Stomach smooth muscle (tissue), 2 donors: ENCODE measurements around the gene PRELID1.

Experiments used
- H3K27ac ChIP-seq: one replicate; pipeline ENCODE4 v1.7.0; 2013; ENCODE audit warnings: mild to moderate bottlenecking, low read length, inconsistent platforms
- H3K27me3 ChIP-seq, 2 donors: one replicate each; pipeline ENCODE4 v1.7.0; 2013; ENCODE audit warnings: low read length in 2 of 2; ENCODE audit not compliant: insufficient read depth in 2 of 2, control insufficient read depth in 1 of 2
- H3K36me3 ChIP-seq, 2 donors: one replicate each; pipeline ENCODE4 v1.7.0; 2013; ENCODE audit warnings: low read length in 2 of 2; ENCODE audit not compliant: control insufficient read depth in 2 of 2, insufficient read depth in 2 of 2
- H3K4me1 ChIP-seq: one replicate; pipeline ENCODE4 v1.7.0; 2013; ENCODE audit warnings: low read length; ENCODE audit not compliant: control insufficient read depth, insufficient read depth
- H3K4me3 ChIP-seq, 2 donors: one replicate each; pipeline ENCODE4 v1.7.0; 2013; ENCODE audit warnings: low read length in 2 of 2
- H3K9ac ChIP-seq, 2 donors: one replicate each; pipeline ENCODE4 v1.7.0; 2013; ENCODE audit warnings: low read length in 2 of 2, mild to moderate bottlenecking in 1 of 2
- H3K9me3 ChIP-seq, 2 donors: one replicate each; pipeline ENCODE4 v1.7.0; 2013; ENCODE audit warnings: low read length in 2 of 2; ENCODE audit not compliant: control insufficient read depth in 2 of 2
- donor health status: healthy.
- donor health status: Pancreatic carcinoma.

Gene PRELID1

GRCh38 chr5:177308740-177309139 is 5.1 kb downstream of the PRELID1 start:
- Histone ChIP-seq H3K4me3 (no peak overlapping the region), H3K4me1 (peaks cover 41% of the 10 kb centered on the region), H3K36me3 (peaks cover 5 to 16% of the 10 kb centered on the region in 2 donors), H3K27me3 (no peaks in the 10 kb centered on the region), H3K9ac (no peak overlapping the region), H3K9me3 (no peaks in the 10 kb centered on the region), H3K27ac (no peak overlapping the region)

GRCh38 chr5:177309351-177310191 is 6.0 kb downstream of the PRELID1 start:
- Histone ChIP-seq H3K27ac (no peak overlapping the region), H3K27me3 (no peaks in the 10 kb centered on the region), H3K4me1 (peaks cover 33% of the 10 kb centered on the region), H3K4me3 (no peak overlapping the region), H3K9ac (no peak overlapping the region), H3K36me3 (peaks cover 5 to 16% of the 10 kb centered on the region in 2 donors), H3K9me3 (no peaks in the 10 kb centered on the region)

GRCh38 chr5:177310332-177310731 is 6.7 kb downstream of the PRELID1 start:
- Histone ChIP-seq H3K4me3 (no peak overlapping the region), H3K27me3 (no peaks in the 10 kb centered on the region), H3K9me3 (no peaks in the 10 kb centered on the region), H3K9ac (no peak overlapping the region), H3K36me3 (peaks cover 5 to 16% of the 10 kb centered on the region in 2 donors), H3K27ac (no peak overlapping the region), H3K4me1 (peaks cover 26% of the 10 kb centered on the region)

GRCh38 chr5:177310757-177311391 is 7.3 kb downstream of the PRELID1 start:
- Histone ChIP-seq H3K9me3 (no peaks in the 10 kb centered on the region), H3K27me3 (no peaks in the 10 kb centered on the region), H3K9ac (no peak overlapping the region), H3K36me3 (peaks cover 5 to 12% of the 10 kb centered on the region in 2 donors), H3K4me1 (peaks cover 23% of the 10 kb centered on the region), H3K27ac (no peak overlapping the region), H3K4me3 (no peak overlapping the region)

GRCh38 chr5:177311392-177311722 is 7.8 kb downstream of the PRELID1 start:
- H3K36me3 ChIP-seq = peaks cover 5 to 8% of the 10 kb centered on the region in 2 donors

GRCh38 chr5:177311723-177312648 is 8.4 kb downstream of the PRELID1 start, which contains the start of gene MXD3:
Gene MXD3 (minus strand): TSS chr5:177311898. CDS start chr5:177311830, 68 bp downstream.
- H3K4me1 ChIP-seq = peaks cover 23% of the 10 kb centered on the region
- no peak within 1 kb of the TSS for H3K27ac ChIP-seq
- H3K9ac ChIP-seq = peak within 1 kb of the TSS in 1 of 2 donors; percentile 42
- peak within 1 kb of the TSS; percentile 71 to 75 for H3K4me3 ChIP-seq
- H3K9me3 ChIP-seq = no peaks in the 10 kb centered on the region
- H3K27me3 ChIP-seq = no peaks in the 10 kb centered on the region
- peaks cover under 1 to 3% of the 10 kb centered on the region in 2 donors for H3K36me3 ChIP-seq

More at GRCh38 chr5:177311392-177311722, 7.8 kb downstream of the PRELID1 start:
- Histone ChIP-seq H3K9ac (no peak overlapping the region), H3K4me3 (peak overlapping the region; percentile 22 to 75), H3K27ac (no peak overlapping the region), H3K9me3 (no peaks in the 10 kb centered on the region), H3K27me3 (no peaks in the 10 kb centered on the region), H3K4me1 (peaks cover 23% of the 10 kb centered on the region)

- Histone ChIP-seq H3K27me3 (no peaks in the 10 kb centered on the region), H3K4me3 (peak overlapping the region; percentile 22 to 75), H3K27ac (no peak overlapping the region), H3K9me3 (no peaks in the 10 kb centered on the region), H3K4me1 (peaks cover 23% of the 10 kb centered on the region), H3K36me3 (peaks cover 0 to 6% of the 10 kb centered on the region in 2 donors), H3K9ac (no peak overlapping the region)
Measured at GRCh38 chr5:177312649-177313181, 9.1 kb downstream of the PRELID1 start.

- Histone ChIP-seq H3K4me1 (peaks cover 20% of the 10 kb centered on the region), H3K4me3 (no peak overlapping the region), H3K27ac (no peak overlapping the region), H3K36me3 (peaks cover 0 to 6% of the 10 kb centered on the region in 2 donors), H3K27me3 (no peaks in the 10 kb centered on the region), H3K9me3 (no peaks in the 10 kb centered on the region), H3K9ac (no peak overlapping the region)
Measured at GRCh38 chr5:177313561-177314259, 10.1 kb downstream of the PRELID1 start.

GRCh38 chr5:177314376-177315342 is 11.1 kb downstream of the PRELID1 start:
- peaks cover 18% of the 10 kb centered on the region for H3K4me1 ChIP-seq

More at GRCh38 chr5:177314376-177315342, 11.1 kb downstream of the PRELID1 start:
- no peak overlapping the region for H3K9ac ChIP-seq
- H3K27me3 ChIP-seq = no peaks in the 10 kb centered on the region
- H3K36me3 ChIP-seq = peaks cover 0 to 4% of the 10 kb centered on the region in 2 donors
- no peak overlapping the region for H3K27ac ChIP-seq
- H3K4me3 ChIP-seq = no peak overlapping the region
- peaks cover 0 to 3% of the 10 kb centered on the region in 2 donors for H3K9me3 ChIP-seq
